Measurements from ENCODE around the gene WNT11. TPM values are rescaled to one million over a fixed set of nuclear protein-coding genes. Genes with fewer than 3 reads are reported as not detected.

The WNT11 gene
- polyA plus RNA-seq, 1 experiment: not detected

DNA sequence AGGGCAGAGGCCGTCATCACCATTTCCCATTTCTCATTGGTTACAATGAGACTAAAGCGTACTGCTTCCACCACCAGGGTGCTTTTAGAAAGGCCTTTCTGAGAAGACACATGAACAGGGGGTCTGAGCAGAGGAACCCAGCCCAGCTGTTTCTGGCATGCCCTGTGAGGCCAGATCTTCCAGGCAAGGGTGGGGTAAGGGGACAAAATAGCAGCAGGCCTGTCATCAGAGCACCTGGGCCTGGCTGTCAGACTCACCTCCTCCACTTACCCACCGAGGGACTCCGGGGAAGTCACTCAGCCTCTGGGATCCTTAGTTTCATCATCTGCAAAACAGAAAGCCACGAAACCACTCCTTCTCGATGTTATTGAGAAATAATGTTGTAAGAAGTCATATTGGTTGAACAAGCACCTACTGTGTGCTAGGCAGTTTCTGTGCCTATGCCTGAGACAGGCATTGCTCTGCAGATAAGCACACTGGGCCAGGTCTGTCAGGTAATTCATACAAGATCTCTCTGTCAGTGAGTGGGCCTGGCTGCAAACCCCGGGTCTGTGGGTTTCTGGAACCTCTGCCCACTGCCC, 8.8 kb upstream of the WNT11 start:
- H3K9me3 ChIP-seq (ENCODE audit: control insufficient read depth, insufficient read depth, low read length): no peaks in the 10 kb centered on the region
- no peak overlapping the region for H3K27ac ChIP-seq (ENCODE audit: low read depth, low read length)
- no peak for DNase-seq (ENCODE audit: low read depth, low spot score)
- H3K27me3 ChIP-seq (ENCODE audit: control insufficient read depth, insufficient read depth, low read length): peaks cover 33% of the 10 kb centered on the region
- ChIA-PET POLR2A (no interaction called here), CTCF (no interaction called here)
- TF ChIP-seq, protein P1, sequence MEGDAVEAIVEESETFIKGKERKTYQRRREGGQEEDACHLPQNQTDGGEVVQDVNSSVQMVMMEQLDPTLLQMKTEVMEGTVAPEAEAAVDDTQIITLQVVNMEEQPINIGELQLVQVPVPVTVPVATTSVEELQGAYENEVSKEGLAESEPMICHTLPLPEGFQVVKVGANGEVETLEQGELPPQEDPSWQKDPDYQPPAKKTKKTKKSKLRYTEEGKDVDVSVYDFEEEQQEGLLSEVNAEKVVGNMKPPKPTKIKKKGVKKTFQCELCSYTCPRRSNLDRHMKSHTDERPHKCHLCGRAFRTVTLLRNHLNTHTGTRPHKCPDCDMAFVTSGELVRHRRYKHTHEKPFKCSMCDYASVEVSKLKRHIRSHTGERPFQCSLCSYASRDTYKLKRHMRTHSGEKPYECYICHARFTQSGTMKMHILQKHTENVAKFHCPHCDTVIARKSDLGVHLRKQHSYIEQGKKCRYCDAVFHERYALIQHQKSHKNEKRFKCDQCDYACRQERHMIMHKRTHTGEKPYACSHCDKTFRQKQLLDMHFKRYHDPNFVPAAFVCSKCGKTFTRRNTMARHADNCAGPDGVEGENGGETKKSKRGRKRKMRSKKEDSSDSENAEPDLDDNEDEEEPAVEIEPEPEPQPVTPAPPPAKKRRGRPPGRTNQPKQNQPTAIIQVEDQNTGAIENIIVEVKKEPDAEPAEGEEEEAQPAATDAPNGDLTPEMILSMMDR (IDR thresholded peaks at IDR 0.05; ENCODE audit: low read depth, low read length): no peak
- H3K4me3 ChIP-seq (ENCODE audit: low read depth, low read length): no peak overlapping the region

DNA sequence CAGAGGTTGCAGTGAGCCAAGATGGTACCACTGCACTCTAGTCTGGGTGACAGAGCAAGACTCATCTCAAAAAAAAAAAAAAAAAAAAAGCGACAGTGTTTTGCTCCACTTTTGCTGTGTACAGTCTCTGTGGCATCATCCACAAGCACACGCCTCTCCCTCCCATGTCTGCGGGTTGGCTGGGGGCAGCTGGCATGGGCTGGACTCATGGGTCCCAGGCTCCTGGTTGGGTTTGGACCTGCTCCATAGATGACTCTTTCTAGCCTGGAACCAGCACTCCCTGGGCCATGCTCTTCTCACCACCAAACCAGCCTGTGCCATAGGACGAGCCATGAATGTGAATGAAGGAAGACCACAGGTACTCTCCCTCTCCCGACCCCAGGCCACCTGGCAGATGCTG, 7.9 kb upstream of the WNT11 start:
- Histone ChIP-seq H3K9me3 (ENCODE audit: control insufficient read depth, insufficient read depth, low read length) (no peaks in the 10 kb centered on the region), H3K27me3 (ENCODE audit: control insufficient read depth, insufficient read depth, low read length) (peaks cover 40% of the 10 kb centered on the region), H3K27ac (ENCODE audit: low read depth, low read length) (no peak overlapping the region), H3K4me3 (ENCODE audit: low read depth, low read length) (no peak overlapping the region)
- ChIA-PET CTCF (no interaction called here), POLR2A (no interaction called here)
- TF ChIP-seq, protein P1 (IDR thresholded peaks at IDR 0.05; ENCODE audit: low read depth, low read length): no peak
- DNase-seq (ENCODE audit: low read depth, low spot score): no peak

DNA sequence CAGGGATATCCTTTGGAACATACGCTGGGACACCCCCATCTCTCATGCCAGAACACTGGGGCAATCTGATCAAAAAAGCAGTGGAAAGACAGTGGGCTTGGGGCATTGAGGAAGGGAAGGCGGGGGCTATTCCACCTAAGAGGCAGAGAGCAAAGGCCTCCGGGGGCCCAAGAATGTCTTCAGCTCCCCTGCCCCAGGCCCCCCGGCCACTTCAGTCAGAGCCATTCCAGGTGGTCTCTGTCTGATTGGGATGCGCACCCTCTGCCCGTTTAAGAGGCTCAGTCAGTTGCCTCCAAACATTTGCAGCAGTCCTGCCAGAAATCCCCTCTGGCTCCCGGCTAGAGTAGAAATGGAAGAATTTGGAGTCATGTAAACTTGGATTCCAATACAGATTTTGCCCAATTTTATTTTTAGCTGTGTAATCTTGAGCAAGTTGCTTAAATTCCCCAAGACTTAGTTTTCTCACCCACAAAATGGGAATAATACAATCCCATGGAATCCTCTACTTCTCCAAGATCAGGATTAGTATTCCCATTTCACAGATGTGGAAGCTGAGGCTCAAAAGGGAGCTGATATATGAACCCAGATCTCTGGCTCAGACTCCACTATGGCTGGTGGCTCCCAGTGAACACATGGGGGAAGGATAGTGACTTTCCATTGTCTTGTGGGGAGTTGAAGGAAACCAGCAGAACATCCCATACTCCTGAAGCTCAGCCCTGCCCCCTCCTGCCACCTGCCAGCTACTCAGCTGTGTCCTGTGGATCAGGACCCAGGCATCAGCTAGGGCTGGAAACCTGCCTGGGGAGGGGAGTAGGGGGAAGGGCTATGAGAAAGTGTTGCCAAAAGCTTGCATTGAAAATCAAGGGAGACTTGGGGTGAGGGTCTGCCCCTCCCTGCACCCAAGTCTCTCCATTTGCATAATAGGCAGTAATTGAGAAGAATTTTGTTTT, 6.1 kb upstream of the WNT11 start:
- Histone ChIP-seq H3K9me3 (ENCODE audit: control insufficient read depth, insufficient read depth, low read length) (peaks cover 2% of the 10 kb centered on the region), H3K27ac (ENCODE audit: low read depth, low read length) (no peak overlapping the region), H3K4me3 (ENCODE audit: low read depth, low read length) (no peak overlapping the region), H3K27me3 (ENCODE audit: control insufficient read depth, insufficient read depth, low read length) (peaks cover 52% of the 10 kb centered on the region)
- TF ChIP-seq, protein P1 (IDR thresholded peaks at IDR 0.05; ENCODE audit: low read depth, low read length): no peak
- CTCF ChIA-PET: no interaction called here
- DNase-seq (ENCODE audit: low read depth, low spot score): no peak
- POLR2A ChIA-PET: no interaction called here

DNA sequence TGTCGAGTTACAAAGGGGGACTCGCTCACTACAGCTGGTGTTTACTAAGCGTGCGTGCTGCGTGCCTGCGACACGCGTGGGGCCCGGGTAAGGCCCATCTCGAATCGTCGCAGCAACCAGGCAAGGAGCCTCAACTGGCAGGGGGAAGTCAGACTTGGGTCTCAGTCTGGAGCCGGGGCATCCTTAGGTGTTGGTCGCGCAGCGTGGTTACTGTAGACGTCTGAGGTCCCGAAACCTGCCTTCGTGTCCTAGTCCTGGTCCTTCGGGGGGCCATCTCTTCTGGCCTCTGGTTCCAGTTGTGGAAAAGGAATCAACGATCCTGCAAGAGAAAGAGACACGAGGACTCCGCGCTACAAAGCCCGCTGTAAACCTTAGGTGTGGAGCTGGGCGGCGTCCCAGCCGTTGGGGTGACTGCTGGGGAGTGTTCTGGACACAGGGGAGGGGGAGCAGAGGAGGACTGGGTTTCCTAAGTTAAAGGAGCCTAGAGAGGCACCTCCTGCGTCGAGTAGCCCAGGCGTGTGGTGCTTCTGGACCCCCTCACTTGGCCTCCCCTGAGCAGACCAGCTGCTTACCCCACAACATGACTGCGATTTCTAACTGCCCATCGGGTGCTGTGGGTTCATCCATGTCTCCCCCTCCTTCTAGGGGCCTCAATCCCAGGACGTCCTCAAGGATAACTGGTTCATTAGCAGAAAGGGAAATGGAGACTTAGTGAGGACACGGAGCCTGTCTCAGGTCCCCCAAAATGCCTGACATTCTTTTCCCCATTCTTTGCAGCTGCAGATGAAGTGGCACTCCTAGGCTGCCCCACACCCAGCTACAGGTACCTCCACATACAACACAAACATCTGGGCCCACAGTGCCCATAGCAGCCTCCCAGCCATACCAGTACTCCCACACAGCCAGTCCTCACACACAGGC, 4.9 kb upstream of the WNT11 start:
- H3K4me3 ChIP-seq (ENCODE audit: low read depth, low read length): peak overlapping the region; percentile 21; the same call in 1 of the 2 replicates
- no peak overlapping the region for H3K27ac ChIP-seq (ENCODE audit: low read depth, low read length)
- CTCF ChIA-PET: interaction anchor here (4.2 kb wide), 1 partner anchor 301 kb away, joined by 41 read pairs; no protein-coding TSS in a partner anchor
- TF ChIP-seq, protein P1 (IDR thresholded peaks at IDR 0.05; ENCODE audit: low read depth, low read length): no peak
- H3K9me3 ChIP-seq (ENCODE audit: control insufficient read depth, insufficient read depth, low read length): peaks cover 6% of the 10 kb centered on the region
- POLR2A ChIA-PET: no interaction called here
- peaks cover 60% of the 10 kb centered on the region for H3K27me3 ChIP-seq (ENCODE audit: control insufficient read depth, insufficient read depth, low read length)
- no peak for DNase-seq (ENCODE audit: low read depth, low spot score)

All from AG04450 (cell line).